GM21576 (cell line): ENCODE results near the gene DPH7.
"Not testable (repeated sequence)": the region's sequence is repeated elsewhere in the genome, so short reads cannot be mapped to it uniquely, and the experiment has no call there.

Source experiments
- ATAC-seq: cut with Tn5 transposase; IDR thresholded peaks from one replicate; pipeline ENCODE4 v1.9.1; 2021; ENCODE audit warnings: mild to moderate bottlenecking, moderate library complexity; ENCODE audit not compliant: unreplicated experiment

The DPH7 gene

DNA sequence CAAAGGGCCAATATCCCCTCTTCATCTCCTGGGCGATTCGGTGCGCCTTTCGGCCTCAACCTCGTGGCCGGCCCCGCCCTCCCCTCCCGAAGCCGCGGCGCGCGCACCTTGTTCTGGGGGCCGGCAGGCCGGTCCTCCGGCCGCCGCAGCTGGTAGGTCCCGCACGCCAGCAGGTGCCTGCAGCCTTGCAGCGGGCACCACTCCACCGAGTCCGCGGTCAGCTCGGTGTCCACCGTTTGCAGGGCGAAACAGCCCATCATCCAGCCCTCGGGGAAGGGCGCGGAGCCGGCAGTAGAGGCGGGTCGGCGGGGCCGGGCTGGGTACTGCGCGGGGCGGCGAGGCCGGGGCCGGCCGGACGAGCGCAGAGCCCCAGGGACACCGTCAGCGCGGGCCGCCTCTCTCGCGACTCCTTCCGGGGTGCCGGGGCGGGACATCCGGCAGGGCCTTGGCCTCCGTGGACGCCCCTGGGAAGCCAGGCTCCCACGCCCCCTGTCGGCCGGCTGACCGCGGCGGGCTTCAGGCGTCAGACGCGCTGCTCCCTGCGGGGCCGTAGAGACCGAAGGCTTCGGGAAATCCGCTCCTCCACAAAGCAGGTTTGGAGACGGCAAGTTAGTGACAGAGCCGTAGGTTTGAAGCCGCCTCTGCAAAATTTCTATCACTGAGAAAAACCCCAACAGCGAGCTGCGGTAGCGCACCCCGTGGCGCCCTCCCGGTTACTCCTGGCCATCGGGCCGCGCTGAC lies at the start of gene DPH7:
TSS of gene DPH7 (minus strand) at position 408 of the 741 bp plus-strand sequence. CDS start at position 260, 148 bp downstream.
- peak; percentile 72 for ATAC-seq

DNA sequence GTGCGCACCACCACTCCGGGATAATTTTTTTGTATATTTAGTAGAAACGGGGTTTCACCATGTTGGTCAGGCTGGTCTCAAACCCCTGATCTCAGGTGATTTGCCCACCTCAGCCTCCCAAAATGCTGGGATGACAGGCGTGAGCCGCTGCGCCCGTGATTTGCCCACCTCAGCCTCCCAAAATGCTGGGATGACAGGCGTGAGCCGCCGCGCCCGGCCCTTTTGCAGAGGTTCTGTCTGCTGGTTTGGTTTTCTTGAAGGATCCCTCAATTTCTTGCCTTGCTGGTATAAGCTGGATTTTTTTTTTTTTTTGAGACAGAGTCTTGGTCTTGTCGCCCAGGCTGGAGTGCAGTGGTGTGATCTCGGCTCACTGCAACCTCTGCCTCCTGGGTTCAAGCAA lies 48.7 kb upstream of the DPH7 start:
- ATAC-seq = not testable (repeated sequence)

DNA sequence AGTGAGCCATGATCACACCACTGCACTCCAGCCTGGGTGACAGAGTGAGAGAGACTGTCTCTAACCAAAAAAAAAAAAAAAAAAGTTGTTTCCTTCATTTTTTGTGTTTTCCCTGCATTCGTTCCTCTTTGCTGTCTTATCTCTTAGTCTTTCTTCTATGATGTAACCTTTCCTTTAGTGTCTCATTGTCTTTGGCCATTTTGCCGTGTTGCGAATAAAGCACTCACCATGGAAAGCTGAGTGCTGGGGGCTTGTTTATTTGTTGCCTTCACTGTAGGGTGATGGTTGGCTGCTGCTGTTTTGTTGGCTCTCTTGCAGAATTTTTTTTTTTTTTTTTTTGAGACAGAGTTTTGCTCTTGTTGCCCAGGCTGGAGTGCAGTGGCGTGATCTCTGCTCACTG lies 47.7 kb upstream of the DPH7 start:
- no peak for ATAC-seq

DNA sequence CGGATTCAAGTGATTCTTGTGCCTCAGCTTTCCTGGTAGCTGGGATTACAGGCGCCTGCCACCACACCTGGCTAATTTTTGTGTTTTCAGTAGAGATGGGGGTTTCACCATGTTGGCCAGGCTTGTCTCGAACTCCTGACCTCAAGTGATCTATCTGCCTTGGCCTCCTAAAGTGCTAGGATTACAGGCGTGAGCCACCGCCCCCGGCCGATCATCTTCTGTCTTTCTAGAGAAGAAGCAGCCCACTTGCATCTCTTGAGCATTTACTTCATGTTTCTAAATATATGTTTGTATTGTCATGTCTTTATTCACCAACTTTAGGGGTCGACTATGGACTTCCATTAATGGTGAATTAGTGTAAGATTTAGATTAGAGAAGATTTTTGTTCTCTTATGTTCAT lies 43.5 kb upstream of the DPH7 start:
- not testable (repeated sequence) for ATAC-seq

- ATAC-seq = no peak
Measured at GRCh38 chr9:137621131-137621757, 42.5 kb upstream of the DPH7 start.

DNA sequence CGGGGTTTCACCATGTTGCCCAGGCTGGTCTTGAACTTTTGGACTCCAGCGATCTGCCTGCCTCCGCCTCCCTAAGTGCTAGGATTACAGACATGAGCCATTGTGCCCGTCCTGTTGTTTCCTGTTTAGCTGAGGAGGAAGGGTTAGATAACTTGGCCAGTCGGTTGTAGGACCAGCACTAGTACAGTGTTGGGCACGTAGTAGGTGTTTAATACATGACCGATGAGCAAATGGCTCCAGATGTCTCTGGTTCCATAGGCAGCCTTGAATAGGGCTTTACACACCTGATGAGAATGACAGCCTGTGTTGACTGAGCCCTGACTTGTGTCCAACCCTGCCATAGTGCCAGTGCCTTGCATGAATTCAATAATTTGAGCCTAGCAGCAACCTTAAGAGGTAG lies 41.9 kb upstream of the DPH7 start:
- ATAC-seq = no peak

DNA sequence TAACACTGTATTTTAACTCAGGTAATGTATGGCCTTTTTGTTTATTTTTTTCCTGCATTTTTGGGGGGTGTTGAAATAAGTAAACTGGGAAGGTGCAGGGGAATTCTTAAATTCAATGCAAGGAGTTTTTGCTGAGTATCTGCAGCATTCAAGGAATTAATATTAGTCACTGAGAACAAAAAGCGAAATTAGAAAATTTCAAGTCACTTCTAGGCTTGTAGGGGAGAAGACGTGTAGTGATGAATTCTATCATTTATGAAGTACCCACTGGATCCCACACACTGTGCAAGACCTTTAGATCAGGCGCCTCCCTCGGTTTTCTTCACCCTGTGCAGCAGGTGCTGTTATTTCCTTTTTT lies 41.3 kb upstream of the DPH7 start:
- ATAC-seq = no peak

- ATAC-seq = peak; percentile 29
Measured at GRCh38 chr9:137619240-137620047, 40.7 kb upstream of the DPH7 start.

- peak; percentile 42 for ATAC-seq
Measured at GRCh38 chr9:137618105-137619067, 39.7 kb upstream of the DPH7 start, which contains the start of gene EHMT1. EHMT1 (plus strand) TSS chr9:137619005; CDS start chr9:137619029, 24 bp downstream.

DNA sequence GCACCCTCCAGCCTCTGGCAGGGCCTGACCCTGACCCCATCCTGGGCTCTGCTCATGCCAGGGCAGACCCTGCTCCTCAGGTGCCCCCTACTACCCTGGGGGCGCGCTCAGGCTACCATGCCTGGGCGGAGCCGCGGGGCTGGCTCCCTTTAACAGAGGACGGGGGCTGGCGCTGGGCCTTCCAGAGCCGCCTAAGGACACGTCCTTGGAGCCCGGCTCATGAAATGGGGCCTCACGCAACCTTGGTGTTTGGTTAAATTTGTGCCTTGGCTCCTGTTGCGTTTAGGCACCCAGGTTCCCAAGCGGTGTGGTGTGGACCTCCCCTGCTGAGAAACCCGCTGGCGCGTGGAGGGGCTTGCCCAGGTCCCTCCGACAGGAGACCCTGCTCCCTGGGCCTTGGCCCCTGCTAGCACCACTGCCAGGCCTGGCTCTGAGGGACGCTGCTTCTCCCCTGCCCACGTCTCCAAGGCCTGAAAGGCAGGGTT lies 36.7 kb upstream of the DPH7 start:
- no peak for ATAC-seq

DNA sequence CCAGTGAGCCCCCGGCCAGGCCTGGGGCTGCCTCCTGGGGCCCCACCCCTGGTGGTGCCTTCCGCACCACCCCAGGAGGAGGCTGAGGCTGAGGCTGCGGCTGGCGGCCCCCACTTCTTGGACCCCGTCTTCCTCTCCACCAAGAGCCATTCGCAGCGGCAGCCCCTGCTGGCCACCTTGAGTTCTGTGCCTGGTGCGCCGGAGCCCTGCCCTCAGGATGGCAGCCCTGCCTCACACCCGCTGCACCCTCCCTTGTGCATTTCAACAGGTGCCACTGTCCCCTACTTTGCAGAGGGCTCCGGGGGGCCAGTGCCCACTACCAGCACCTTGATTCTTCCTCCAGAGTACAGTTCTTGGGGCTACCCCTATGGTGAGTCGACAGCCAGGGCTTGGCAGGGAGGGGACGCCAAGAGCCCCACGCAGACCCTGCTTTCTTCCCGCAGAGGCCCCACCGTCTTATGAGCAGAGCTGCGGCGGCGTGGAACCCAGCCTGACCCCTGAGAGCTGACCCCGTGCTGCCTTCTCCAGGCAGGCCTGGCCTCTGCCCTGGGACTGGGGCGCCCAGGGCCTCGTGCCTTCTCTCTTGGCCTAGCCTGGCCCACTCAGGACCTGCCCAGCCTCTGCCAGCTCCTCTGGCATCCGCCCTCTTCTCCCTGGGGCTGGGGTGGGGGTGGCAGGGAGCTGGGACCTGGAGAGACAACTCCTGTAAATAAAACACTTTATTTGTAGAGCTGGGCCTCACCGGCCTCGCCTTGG lies 36.1 kb upstream of the DPH7 start:
- ATAC-seq = no peak

DNA sequence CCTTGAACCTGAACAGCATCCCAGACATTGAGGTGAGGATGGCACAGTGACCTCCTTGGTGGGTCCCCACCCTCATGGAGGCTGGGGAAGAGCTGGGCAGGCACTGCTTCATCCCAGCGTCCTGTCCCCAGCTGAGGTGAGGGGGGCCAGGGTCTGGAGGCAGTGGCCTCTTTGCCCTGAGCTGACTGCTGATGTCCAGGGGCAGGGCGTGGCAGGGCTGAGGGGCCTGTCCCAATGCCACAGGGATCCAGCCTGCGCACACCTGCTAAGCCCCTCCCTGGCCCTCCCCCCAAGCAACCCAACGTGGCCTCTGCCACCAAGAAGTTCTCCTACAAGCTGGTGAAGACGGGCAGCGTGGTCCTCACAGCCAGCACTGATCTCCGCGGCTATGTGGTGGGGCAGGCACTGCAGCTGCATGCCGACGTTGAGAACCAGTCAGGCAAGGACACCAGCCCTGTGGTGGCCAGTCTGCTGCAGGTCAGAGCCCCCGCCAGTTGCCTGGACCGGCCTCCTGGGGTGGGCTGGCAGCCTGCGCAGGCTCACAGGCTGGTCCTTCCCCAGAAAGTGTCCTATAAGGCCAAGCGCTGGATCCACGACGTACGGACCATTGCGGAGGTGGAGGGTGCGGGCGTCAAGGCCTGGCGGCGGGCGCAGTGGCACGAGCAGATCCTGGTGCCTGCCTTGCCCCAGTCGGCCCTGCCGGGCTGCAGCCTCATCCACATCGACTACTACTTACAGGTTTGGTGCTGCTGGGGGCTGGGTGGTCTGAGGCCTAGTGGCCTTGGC lies 35.2 kb upstream of the DPH7 start:
- ATAC-seq = no peak

DNA sequence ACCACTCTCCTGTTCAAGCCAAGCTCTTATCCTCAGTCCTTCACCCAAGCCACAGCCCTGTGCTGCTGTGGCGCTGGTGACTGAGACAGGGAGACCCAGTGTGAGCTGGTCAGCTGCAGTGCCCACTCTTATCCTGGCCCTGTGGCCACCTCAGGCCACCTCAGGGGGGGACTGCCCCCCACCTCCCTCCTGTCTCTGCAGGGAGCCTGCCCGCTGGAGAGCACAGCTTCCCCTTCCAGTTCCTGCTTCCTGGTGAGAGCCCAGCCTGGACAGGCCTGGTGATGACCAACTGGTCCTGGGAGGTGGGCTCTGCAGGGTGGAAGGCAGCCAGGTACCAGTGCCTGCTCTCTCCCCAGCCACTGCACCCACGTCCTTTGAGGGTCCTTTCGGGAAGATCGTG lies 34.5 kb upstream of the DPH7 start:
- no peak for ATAC-seq

DNA sequence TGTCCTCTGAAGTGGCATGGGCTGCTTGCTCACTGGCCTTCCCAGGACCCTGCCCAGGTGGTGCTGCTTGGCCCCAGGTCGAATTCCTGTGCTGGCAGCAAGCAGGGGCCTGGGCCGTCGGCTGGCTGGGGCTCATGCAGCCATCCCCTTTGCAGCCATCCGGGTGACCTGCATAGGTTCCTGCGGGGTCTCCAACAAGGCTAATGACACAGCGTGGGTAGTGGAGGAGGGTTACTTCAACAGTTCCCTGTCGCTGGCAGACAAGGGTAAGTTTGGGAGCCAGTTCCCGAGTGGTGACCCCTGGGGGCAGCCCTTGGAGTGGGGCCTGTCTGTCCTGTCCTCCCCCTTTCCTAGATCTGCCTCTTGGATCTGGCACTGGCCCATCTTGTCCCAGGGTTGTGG lies 34.0 kb upstream of the DPH7 start:
- no peak for ATAC-seq

DNA sequence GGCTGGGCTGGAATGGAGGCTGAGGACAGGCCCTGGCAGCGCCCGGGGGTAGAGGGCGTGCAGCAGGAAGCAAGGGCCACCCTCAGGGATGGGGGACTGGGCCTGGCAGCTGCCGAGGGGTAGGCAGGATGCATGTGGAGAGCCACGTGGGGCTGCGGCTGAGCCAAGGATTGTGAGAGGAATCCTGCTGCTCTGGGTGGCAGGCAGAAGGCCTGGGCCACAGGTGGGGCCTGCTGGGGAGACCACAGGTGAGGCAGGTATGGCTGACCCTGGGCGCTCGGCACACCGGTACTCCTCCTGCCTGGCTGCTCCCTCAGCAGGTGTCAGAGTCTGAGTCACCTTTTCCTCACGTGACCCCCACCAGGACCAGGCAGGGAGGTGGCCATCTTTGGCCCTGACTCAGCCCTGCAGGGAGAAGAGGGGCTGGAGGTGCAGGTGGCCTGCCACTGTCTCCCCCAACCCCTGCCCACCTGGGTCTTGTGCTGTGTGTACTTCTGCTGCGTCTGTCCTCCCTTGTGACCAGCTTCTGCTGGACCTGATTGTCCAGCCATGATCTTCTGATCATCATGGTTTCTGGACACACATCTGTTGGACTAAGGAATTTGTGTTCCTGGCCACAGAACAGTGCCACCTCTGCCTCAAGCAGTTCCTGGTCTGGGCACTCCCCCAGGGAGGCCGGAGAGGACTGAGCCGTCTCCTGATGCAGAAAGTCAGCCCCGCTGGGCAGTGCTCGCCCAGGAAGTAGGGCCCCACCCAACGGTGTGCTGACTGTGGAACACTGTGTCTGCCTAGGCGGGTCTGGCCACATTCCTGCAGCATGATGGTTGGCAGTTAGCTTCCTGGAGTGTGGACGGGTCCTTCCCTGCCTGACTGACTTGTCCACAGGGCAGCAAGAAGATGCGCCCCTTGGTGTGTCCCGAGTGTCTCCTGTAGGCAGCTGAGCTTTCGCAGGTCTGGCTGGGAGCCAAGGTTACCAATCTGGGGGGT lies 33.2 kb upstream of the DPH7 start:
- ATAC-seq = no peak

DNA sequence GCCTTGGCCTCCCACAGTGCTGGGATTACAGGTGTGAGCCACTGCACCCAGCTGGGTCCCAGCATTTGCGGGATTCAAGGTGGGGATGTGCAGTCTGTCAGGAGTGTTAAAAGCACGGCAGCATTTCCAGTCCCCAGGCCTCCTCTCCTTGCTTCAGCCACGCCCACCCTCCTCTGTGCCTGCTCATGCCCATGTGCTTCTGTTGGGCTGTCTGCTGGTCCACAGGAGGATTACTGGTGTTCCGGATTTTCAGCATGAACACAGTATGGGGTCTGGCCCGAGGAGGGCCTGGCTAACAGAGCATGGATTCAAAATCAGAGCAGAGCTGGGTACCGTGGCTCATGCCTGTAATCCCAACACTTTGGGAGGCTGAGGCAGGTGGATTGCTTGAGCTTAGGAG lies 32.2 kb upstream of the DPH7 start:
- no peak for ATAC-seq

GRCh38 chr9:137607141-137607857 lies 28.6 kb upstream of the DPH7 start:
- no peak for ATAC-seq
